K562 (cell line): Measurements from ENCODE around the gene NFKB2. TPM values are rescaled to one million over a fixed set of nuclear protein-coding genes. Genes with fewer than 3 reads are reported as not detected.
A peak's percentile ranks its signal among the peaks of the same experiment; 100 is the strongest.

Experiments
- ATF1 ChIP-seq, 2 experiments: fragments of 450-650 bp in 1 of 2; IDR thresholded peaks; 2 replicates each; pipeline ENCODE4 v1.6.1; 2016; ENCODE audit warnings: missing compliant biosample characterization in 1 of 2, missing genetic modification characterization in 1 of 2
- CC2D1A ChIP-seq: fragments of 450-650 bp; IDR thresholded peaks from 2 replicates; pipeline ENCODE4 v1.6.1; 2017; ENCODE audit warnings: mild to moderate bottlenecking
- NONO ChIP-seq, 2 experiments: fragments of 200-400 bp in 1 of 2; fragments of 450-650 bp in 1 of 2; formaldehyde crosslinking in 1 of 2; IDR thresholded peaks; 2 replicates each; pipeline ENCODE4 v1.6.1; 2017; ENCODE audit warnings: low read depth in 2 of 2, mild to moderate bottlenecking in 2 of 2, moderate library complexity in 2 of 2, low read length in 1 of 2
- ZNF143 ChIP-seq: sonication (generic); formaldehyde crosslinking; IDR thresholded peaks from 2 replicates; pipeline ENCODE4 v1.9.0; 2022; ENCODE audit warnings: mild to moderate bottlenecking, missing genetic modification reagents
- ZNF224 ChIP-seq: sonication (generic); formaldehyde crosslinking; IDR thresholded peaks from 2 replicates; pipeline ENCODE4 v1.8.0; 2022; ENCODE audit warnings: mild to moderate bottlenecking, missing genetic modification reagents
- ZSCAN29 ChIP-seq: fragments of 450-650 bp; IDR thresholded peaks from 2 replicates; pipeline ENCODE4 v1.6.1; 2017
- polyA plus RNA-seq, 8 experiments: library from polyadenylated mRNA; depleted of rRNA in 4 of 8; stranded (reverse) in 5 of 8; unstranded in 3 of 8; fragments of >200 nt; fragmentation: Nextera tagmentation in 2 of 8; fragmentation: Illumina TruSeq in 1 of 8; extraction: Ambion mirVana in 2 of 8; extraction: Trizol in 1 of 8; gene quantifications; 2 replicates each; pipeline versions ENCODE4 v1.2.1 to v1.2.3, GENCODE V29; 2011 to 2014; ENCODE audit warnings: inconsistent platforms in 1 of 8, missing spikeins in 1 of 8
- total RNA-seq, 7 experiments: library from RNA; depleted of rRNA in 6 of 7; stranded (reverse); fragments of >200 nt in 6 of 7; fragmentation: Illumina TruSeq in 2 of 7; extraction: Trizol in 2 of 7; gene quantifications; 2 replicates each; pipeline versions ENCODE4 v1.2.1 to v1.2.3, GENCODE V29; 2011 to 2021; ENCODE audit warnings: low replicate concordance in 1 of 7
- TF ChIP-seq, protein P1 (sequence below): fragments of 450-650 bp; IDR thresholded peaks from 2 replicates; pipeline ENCODE4 v1.6.1; 2017; ENCODE audit warnings: antibody characterized with exemption, mild to moderate bottlenecking
- TF ChIP-seq, protein P2 (sequence below): fragments of 450-650 bp; formaldehyde crosslinking; IDR thresholded peaks from 2 replicates; pipeline ENCODE4 v1.4.0; 2020; ENCODE audit warnings: mild to moderate bottlenecking, moderate library complexity
- TF ChIP-seq, protein P3 (sequence below): fragments of 450-650 bp; IDR thresholded peaks from 2 replicates; pipeline ENCODE4 v1.6.1; 2016; ENCODE audit warnings: mild to moderate bottlenecking, moderate library complexity

NFKB2 gene
- total and polyA plus RNA-seq, 9 of the 15 experiments (the other 6 are each of a cell fraction or from before 2014, with no cell fraction given), result 0.07 to 20.3 (median 7.9) TPM

DNA sequence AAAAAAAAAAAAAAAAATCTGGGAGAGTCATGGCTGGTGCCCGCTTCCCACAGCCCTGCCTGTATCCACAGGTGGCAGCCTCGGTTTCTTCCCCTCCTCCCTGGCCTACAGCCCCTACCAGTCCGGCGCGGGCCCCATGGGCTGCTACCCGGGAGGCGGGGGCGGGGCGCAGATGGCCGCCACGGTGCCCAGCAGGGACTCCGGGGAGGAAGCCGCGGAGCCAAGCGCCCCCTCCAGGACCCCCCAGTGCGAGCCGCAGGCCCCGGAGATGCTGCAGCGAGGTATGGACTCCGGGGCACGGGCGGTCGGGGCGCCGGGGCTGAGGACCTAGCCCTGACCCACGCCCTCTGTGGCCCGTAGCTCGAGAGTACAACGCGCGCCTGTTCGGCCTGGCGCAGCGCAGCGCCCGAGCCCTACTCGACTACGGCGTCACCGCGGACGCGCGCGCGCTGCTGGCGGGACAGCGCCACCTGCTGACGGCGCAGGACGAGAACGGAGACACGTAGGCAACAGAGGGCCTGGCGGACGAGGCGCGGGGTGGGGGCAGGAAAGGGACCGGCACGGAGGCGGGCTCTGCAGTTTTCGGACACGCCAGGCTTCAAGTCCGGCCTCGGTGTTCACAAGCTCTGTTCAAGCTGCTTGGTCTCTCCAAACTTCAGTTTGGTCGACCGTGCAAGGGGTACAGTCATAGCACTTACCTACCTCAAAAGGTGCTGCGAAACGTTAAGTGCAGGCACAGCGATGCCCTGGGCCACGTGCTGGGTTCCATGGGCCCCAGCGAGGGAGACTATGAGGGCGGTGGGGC is 3.9 kb downstream of the NFKB2 start (continued):
- TF ChIP-seq, protein P1, sequence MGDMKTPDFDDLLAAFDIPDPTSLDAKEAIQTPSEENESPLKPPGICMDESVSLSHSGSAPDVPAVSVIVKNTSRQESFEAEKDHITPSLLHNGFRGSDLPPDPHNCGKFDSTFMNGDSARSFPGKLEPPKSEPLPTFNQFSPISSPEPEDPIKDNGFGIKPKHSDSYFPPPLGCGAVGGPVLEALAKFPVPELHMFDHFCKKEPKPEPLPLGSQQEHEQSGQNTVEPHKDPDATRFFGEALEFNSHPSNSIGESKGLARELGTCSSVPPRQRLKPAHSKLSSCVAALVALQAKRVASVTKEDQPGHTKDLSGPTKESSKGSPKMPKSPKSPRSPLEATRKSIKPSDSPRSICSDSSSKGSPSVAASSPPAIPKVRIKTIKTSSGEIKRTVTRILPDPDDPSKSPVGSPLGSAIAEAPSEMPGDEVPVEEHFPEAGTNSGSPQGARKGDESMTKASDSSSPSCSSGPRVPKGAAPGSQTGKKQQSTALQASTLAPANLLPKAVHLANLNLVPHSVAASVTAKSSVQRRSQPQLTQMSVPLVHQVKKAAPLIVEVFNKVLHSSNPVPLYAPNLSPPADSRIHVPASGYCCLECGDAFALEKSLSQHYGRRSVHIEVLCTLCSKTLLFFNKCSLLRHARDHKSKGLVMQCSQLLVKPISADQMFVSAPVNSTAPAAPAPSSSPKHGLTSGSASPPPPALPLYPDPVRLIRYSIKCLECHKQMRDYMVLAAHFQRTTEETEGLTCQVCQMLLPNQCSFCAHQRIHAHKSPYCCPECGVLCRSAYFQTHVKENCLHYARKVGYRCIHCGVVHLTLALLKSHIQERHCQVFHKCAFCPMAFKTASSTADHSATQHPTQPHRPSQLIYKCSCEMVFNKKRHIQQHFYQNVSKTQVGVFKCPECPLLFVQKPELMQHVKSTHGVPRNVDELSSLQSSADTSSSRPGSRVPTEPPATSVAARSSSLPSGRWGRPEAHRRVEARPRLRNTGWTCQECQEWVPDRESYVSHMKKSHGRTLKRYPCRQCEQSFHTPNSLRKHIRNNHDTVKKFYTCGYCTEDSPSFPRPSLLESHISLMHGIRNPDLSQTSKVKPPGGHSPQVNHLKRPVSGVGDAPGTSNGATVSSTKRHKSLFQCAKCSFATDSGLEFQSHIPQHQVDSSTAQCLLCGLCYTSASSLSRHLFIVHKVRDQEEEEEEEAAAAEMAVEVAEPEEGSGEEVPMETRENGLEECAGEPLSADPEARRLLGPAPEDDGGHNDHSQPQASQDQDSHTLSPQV, result peak; percentile 61; the same call in 1 of the 2 replicates
- TF ChIP-seq ZSCAN29 (no peak), ZNF143 (CRISPR knock-in tag) (0 out of 2 replicates have a peak, but pooled peaks have one; percentile 14), NONO (IDR thresholded peaks at IDR 0.05; ENCODE audit: low read depth in 2 of 2, low read length in 1 of 2) (0 out of 4 replicates have a peak, but pooled peaks of 1 of the 2 experiments have one; percentile 31), ZNF224 (CRISPR knock-in tag) (no peak), ATF1 (CRISPR knock-in tag; IDR thresholded peaks at IDR 0.05) (peak; percentile 81), ATF1 (tag; IDR thresholded peaks at IDR 0.05) (peak; percentile 94), CC2D1A (no peak)
- TF ChIP-seq, protein P2, sequence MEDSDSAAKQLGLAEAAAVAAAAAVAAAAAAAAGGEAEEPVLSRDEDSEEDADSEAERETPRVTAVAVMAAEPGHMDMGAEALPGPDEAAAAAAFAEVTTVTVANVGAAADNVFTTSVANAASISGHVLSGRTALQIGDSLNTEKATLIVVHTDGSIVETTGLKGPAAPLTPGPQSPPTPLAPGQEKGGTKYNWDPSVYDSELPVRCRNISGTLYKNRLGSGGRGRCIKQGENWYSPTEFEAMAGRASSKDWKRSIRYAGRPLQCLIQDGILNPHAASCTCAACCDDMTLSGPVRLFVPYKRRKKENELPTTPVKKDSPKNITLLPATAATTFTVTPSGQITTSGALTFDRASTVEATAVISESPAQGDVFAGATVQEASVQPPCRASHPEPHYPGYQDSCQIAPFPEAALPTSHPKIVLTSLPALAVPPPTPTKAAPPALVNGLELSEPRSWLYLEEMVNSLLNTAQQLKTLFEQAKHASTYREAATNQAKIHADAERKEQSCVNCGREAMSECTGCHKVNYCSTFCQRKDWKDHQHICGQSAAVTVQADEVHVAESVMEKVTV (CRISPR knock-in tag), result 0 out of 2 replicates have a peak, but pooled peaks have one; percentile 32
- TF ChIP-seq, protein P3, sequence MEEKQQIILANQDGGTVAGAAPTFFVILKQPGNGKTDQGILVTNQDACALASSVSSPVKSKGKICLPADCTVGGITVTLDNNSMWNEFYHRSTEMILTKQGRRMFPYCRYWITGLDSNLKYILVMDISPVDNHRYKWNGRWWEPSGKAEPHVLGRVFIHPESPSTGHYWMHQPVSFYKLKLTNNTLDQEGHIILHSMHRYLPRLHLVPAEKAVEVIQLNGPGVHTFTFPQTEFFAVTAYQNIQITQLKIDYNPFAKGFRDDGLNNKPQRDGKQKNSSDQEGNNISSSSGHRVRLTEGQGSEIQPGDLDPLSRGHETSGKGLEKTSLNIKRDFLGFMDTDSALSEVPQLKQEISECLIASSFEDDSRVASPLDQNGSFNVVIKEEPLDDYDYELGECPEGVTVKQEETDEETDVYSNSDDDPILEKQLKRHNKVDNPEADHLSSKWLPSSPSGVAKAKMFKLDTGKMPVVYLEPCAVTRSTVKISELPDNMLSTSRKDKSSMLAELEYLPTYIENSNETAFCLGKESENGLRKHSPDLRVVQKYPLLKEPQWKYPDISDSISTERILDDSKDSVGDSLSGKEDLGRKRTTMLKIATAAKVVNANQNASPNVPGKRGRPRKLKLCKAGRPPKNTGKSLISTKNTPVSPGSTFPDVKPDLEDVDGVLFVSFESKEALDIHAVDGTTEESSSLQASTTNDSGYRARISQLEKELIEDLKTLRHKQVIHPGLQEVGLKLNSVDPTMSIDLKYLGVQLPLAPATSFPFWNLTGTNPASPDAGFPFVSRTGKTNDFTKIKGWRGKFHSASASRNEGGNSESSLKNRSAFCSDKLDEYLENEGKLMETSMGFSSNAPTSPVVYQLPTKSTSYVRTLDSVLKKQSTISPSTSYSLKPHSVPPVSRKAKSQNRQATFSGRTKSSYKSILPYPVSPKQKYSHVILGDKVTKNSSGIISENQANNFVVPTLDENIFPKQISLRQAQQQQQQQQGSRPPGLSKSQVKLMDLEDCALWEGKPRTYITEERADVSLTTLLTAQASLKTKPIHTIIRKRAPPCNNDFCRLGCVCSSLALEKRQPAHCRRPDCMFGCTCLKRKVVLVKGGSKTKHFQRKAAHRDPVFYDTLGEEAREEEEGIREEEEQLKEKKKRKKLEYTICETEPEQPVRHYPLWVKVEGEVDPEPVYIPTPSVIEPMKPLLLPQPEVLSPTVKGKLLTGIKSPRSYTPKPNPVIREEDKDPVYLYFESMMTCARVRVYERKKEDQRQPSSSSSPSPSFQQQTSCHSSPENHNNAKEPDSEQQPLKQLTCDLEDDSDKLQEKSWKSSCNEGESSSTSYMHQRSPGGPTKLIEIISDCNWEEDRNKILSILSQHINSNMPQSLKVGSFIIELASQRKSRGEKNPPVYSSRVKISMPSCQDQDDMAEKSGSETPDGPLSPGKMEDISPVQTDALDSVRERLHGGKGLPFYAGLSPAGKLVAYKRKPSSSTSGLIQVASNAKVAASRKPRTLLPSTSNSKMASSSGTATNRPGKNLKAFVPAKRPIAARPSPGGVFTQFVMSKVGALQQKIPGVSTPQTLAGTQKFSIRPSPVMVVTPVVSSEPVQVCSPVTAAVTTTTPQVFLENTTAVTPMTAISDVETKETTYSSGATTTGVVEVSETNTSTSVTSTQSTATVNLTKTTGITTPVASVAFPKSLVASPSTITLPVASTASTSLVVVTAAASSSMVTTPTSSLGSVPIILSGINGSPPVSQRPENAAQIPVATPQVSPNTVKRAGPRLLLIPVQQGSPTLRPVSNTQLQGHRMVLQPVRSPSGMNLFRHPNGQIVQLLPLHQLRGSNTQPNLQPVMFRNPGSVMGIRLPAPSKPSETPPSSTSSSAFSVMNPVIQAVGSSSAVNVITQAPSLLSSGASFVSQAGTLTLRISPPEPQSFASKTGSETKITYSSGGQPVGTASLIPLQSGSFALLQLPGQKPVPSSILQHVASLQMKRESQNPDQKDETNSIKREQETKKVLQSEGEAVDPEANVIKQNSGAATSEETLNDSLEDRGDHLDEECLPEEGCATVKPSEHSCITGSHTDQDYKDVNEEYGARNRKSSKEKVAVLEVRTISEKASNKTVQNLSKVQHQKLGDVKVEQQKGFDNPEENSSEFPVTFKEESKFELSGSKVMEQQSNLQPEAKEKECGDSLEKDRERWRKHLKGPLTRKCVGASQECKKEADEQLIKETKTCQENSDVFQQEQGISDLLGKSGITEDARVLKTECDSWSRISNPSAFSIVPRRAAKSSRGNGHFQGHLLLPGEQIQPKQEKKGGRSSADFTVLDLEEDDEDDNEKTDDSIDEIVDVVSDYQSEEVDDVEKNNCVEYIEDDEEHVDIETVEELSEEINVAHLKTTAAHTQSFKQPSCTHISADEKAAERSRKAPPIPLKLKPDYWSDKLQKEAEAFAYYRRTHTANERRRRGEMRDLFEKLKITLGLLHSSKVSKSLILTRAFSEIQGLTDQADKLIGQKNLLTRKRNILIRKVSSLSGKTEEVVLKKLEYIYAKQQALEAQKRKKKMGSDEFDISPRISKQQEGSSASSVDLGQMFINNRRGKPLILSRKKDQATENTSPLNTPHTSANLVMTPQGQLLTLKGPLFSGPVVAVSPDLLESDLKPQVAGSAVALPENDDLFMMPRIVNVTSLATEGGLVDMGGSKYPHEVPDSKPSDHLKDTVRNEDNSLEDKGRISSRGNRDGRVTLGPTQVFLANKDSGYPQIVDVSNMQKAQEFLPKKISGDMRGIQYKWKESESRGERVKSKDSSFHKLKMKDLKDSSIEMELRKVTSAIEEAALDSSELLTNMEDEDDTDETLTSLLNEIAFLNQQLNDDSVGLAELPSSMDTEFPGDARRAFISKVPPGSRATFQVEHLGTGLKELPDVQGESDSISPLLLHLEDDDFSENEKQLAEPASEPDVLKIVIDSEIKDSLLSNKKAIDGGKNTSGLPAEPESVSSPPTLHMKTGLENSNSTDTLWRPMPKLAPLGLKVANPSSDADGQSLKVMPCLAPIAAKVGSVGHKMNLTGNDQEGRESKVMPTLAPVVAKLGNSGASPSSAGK, result peak; percentile 62
